Small intestine (tissue), 7 donors: ENCODE data around the gene OR4D1. TPM values are rescaled to one million over a fixed set of nuclear protein-coding genes. Genes with fewer than 3 reads are reported as not detected.

Source experiments
- DNase-seq, 2 donors: peaks; one replicate each; pipeline versions ENCODE4 v3.0.0 to v3.0.0-alpha.2; 2013
- FAIRE-seq: peaks from 2 replicates; lab custom pipeline; 2012; peaks lifted over from hg19 to GRCh38; lab: Jason Lieb, UNC
- H3K27ac ChIP-seq, 3 donors: one replicate each; pipeline ENCODE4 v1.5.1; 2013; ENCODE audit warnings: low read length in 2 of 3, mild to moderate bottlenecking in 2 of 3, control low read depth in 1 of 3, inconsistent platforms in 1 of 3, low read depth in 1 of 3, moderate library complexity in 1 of 3
- H3K27me3 ChIP-seq, 3 donors: one replicate each; pipeline ENCODE4 v1.6.1; 2013; ENCODE audit warnings: low read length in 3 of 3, inconsistent platforms in 1 of 3; ENCODE audit not compliant: control insufficient read depth in 3 of 3, insufficient read depth in 3 of 3
- H3K36me3 ChIP-seq, 3 donors: one replicate each; pipeline ENCODE4 v1.6.1; 2013; ENCODE audit warnings: low read length in 3 of 3, inconsistent platforms in 1 of 3, low read depth in 1 of 3, mild to moderate bottlenecking in 1 of 3, moderate library complexity in 1 of 3; ENCODE audit not compliant: control insufficient read depth in 3 of 3, insufficient read depth in 2 of 3
- H3K4me1 ChIP-seq, 3 donors: one replicate each; pipeline ENCODE4 v1.6.1; 2013; ENCODE audit warnings: low read length in 2 of 3, inconsistent platforms in 1 of 3, low read depth in 1 of 3, mild to moderate bottlenecking in 1 of 3, moderate library complexity in 1 of 3; ENCODE audit not compliant: control insufficient read depth in 3 of 3, insufficient read depth in 2 of 3
- H3K4me3 ChIP-seq, 3 donors: one replicate each; pipeline ENCODE4 v1.5.1; 2013; ENCODE audit warnings: low read length in 3 of 3, control low read depth in 1 of 3, inconsistent platforms in 1 of 3, low read depth in 1 of 3, mild to moderate bottlenecking in 1 of 3, moderate library complexity in 1 of 3
- H3K9me3 ChIP-seq, 2 donors: one replicate each; pipeline ENCODE4 v1.6.1; 2013; ENCODE audit warnings: low read depth in 1 of 2, low read length in 1 of 2; ENCODE audit not compliant: control insufficient read depth in 2 of 2, insufficient read depth in 1 of 2
- WGBS, 3 donors: extraction: QIAGEN DNeasy Blood & Tissue Kit; methylation state at CpG; one replicate each; pipeline ENCODE4 v1.1.7; 2013; 5-methylcytosine and 5-hydroxymethylcytosine counted together
- polyA plus RNA-seq, 4 donors: library from polyadenylated mRNA; stranded (reverse) in 3 of 4; unstranded in 1 of 4; fragments of 200-250 nt in 3 of 4; fragments of 120-200 nt in 1 of 4; gene quantifications; one replicate each; pipeline versions ENCODE4 v1.2.1 to v1.2.3, GENCODE V29; 2013
- donor health status: healthy with polysubstance abuse.
- donor health status: control.
- donor health status: control.
- donor health status: Bipolar disorder and iron deficiency.
- donor health status: healthy.

Gene OR4D1
- polyA plus RNA-seq, 4 donors = 0.03 TPM; not detected in 3

DNA sequence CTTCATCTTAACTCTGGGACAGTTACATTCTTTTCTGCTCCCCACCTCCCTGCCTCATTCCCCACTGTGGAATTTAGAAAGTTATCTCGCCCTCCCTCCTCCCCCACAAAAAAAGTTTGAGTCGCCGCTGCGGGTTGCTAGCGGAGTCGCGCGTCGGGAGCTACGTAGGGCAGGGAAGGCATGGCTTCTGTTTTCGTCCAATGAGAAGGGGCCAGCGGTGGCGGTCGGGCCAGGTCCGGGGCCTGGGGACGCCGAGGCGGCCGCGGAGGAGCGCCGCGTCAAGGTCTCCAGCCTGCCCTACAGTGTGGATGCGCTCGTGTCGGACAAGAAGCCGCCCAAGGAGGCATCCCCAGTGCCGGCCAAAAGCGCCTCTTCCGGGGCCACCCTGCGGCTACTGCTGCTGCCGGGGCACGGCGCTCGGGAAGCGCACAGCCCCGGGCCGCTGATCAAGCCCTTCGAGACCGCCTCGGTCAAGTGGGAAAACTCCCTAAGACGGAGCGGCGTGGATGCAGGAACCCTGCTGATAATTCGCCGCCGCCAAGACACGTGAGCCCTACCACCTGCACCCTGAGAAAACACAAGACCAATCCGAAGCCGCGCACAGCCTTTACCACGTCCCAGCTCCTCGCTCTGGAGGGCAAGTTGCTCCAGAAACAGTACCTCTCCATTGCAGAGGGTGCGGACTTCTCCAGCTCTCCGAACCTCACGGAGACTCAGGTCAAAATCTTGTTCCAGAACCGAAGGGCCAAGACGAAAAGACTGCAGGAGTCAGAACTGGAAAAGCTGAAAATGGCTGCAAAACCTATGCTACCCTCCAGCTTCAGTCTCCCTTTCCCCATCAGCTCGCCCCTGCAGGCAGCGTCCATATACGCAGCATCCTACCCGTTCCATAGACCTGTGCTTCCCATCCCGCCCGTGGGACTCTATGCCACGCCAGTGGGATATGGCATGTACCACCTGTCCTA lies 8.9 kb downstream of the OR4D1 start:
- DNase-seq (peak in 1 of 2 donors; percentile 24), FAIRE-seq (no peak)
- Histone ChIP-seq H3K27ac (no peak overlapping the region), H3K9me3 (no peaks in the 10 kb centered on the region), H3K36me3 (no peaks in the 10 kb centered on the region), H3K4me1 (no peaks in the 10 kb centered on the region), H3K4me3 (peak overlapping the region in 2 of 3 donors; percentile 0 to 38), H3K27me3 (peaks cover 9 to 50% (median 14%) of the 10 kb centered on the region in 3 donors)
- 2 to 9% (median 6%) methylated on average over 63 to 65 of the region's 65 CpGs for WGBS, 3 donors

DNA sequence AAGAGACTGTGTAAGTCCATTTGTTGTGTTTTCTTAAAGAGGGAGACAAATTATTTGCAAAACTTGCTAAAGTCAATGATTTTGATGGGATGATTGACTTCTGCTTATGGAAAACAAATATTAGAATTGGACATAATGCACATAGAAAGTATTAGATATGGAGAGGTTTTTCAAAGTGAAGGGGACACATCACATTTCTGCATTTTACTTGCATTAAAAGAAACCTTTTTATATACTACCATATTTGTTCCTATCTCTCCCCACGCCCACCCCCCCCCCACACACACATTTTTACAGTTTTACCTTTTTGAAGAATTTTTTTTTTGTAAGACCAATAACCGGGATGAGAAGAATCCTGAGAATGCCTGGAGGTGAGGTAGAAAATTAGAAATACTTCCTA lies 10.0 kb downstream of the OR4D1 start:
- no peaks in the 10 kb centered on the region for H3K9me3 ChIP-seq
- no peak overlapping the region for H3K27ac ChIP-seq
- H3K4me1 ChIP-seq = no peaks in the 10 kb centered on the region
- DNase-seq (no peak), FAIRE-seq (no peak)
- H3K36me3 ChIP-seq = no peaks in the 10 kb centered on the region
- H3K27me3 ChIP-seq = peaks cover 9 to 44% (median 16%) of the 10 kb centered on the region in 3 donors
- WGBS, 3 donors = 61 to 77% (median 69%) methylated on average over 2 of the region's 2 CpGs
- H3K4me3 ChIP-seq = no peak overlapping the region

DNA sequence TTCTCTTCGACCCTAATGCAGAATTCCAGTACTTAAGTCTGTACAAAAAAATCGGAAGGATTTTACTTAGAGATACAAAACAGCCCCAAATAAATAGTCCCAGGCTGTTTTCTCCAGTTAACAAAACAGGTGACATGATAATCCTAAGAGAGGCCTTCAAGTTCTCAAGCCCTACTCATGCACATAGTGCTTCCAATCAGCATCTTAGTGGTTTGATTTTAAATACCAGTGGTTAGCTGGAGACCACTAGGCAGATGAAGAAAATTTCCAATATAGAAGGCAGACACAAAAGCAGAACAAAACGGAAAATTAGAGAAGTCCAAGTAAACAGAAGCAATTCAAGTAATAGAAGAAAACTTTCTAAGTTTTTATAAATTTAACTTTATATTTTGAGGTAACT lies 13.4 kb downstream of the OR4D1 start:
- Histone ChIP-seq H3K4me3 (no peak overlapping the region), H3K4me1 (no peaks in the 10 kb centered on the region), H3K9me3 (no peaks in the 10 kb centered on the region), H3K36me3 (no peaks in the 10 kb centered on the region), H3K27ac (no peak overlapping the region), H3K27me3 (peaks cover 0 to 33% (median 13%) of the 10 kb centered on the region in 3 donors)
- WGBS, 3 donors = 65 to 75% (median 65%) methylated on average over 3 of the region's 3 CpGs
- no peak for DNase-seq
- no peak for FAIRE-seq

DNA sequence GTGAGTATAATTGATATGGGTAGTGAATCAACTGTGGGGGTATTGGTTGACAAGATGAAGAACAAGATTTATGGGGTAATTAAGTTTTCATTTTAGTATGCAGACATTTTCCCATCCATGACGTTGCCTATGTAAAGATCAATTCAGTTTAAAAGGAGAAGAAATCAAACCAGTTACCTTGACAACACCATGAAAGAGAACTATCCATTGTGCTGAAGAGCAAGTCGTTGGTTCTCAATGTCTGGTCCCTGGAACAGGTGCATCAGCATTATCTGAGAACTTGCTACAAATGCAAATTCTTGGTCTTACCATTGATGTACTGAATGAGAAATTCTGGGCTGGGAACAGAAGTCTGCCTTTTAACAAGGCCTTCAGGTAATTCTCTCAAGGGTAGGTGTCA lies 17.8 kb downstream of the OR4D1 start:
- WGBS, 3 donors = 6 to 12% (median 11%) methylated on average over 2 of the region's 2 CpGs
- H3K27me3 ChIP-seq = peaks cover 0 to 13% (median 8%) of the 10 kb centered on the region in 3 donors
- FAIRE-seq = no peak

GRCh38 chr17:58166682-58167081 lies 18.5 kb downstream of the OR4D1 start, which contains the start of gene OR4D2:
Gene OR4D2 (plus strand): TSS chr17:58166982. CDS start chr17:58169656, 2,674 bp downstream.
- H3K27ac ChIP-seq = no peak within 1 kb of the TSS
- FAIRE-seq = no peak
- no peaks in the 10 kb centered on the region for H3K36me3 ChIP-seq
- H3K4me1 ChIP-seq = no peaks in the 10 kb centered on the region
- peaks cover 0 to 13% (median 8%) of the 10 kb centered on the region in 3 donors for H3K27me3 ChIP-seq
- H3K4me3 ChIP-seq = no peak within 1 kb of the TSS
- H3K9me3 ChIP-seq = no peaks in the 10 kb centered on the region
- 63 to 65% (median 64%) methylated on average over 6 of the region's 6 CpGs for WGBS, 3 donors
- DNase-seq = no peak

More for the DNA sequence above, 17.8 kb downstream of the OR4D1 start:
- H3K9me3 ChIP-seq = no peaks in the 10 kb centered on the region
- no peak overlapping the region for H3K27ac ChIP-seq
- no peaks in the 10 kb centered on the region for H3K4me1 ChIP-seq
- H3K36me3 ChIP-seq = no peaks in the 10 kb centered on the region
- no peak for DNase-seq
- H3K4me3 ChIP-seq = no peak overlapping the region

DNA sequence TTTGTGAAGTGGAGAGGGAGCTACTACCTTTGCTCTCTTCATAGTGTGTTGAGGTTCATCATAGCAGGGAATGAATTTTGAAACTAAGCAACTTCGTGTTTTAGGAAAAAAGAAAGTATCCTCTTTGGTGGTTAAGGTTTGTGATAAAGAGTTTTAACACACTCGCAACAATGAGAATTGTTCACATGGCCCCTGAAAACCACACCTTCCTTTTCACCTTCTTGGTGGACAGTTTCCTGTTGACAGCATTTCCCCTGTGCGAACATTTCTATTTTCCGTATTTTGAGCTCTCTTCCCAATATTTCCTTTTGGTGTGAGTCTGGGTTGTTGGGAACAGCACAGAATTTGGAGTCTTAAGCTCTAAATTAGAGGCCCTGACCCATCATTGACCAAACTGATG lies 22.4 kb downstream of the OR4D1 start:
- H3K9me3 ChIP-seq = no peaks in the 10 kb centered on the region
- H3K27ac ChIP-seq = no peak overlapping the region
- 45 to 64% (median 47%) methylated on average over 4 of the region's 4 CpGs for WGBS, 3 donors
- DNase-seq (no peak), FAIRE-seq (no peak)
- H3K36me3 ChIP-seq = no peaks in the 10 kb centered on the region
- peaks cover 0 to 2% (median 2%) of the 10 kb centered on the region in 3 donors for H3K27me3 ChIP-seq
- H3K4me3 ChIP-seq = no peak overlapping the region
- H3K4me1 ChIP-seq = no peaks in the 10 kb centered on the region

DNA sequence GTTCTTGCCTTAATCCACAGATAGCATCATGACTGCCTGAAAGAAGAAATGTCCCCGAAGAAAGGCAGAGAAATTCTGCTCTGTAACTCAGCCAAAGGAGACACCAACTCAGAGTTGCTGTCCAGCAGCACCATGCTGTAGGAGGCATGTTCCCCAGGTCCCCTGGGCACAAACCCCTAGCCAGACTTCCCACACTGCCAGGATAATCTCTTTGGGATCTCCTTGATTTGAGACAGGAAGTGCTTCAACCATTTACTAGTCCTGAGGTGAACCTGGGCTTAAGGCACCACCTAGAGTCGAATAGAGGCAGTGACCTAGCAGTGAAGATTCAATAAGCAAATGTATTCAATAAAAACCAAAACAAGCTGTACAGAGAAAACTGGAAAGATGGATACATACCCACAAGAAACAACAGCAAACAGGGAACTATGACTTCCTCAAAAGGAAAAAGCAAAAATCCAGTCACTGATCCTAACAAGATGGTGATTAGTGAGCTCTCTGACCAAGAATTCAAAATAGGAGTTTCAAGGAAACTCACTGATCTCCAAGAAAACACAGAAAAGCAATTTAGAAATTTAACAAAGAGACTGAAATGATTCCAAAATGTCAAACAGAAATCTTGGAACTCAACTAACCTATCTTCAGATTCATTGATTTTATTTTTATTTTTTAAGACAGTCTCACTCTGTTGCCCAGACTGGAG lies 24.3 kb downstream of the OR4D1 start:
- no peaks in the 10 kb centered on the region for H3K4me1 ChIP-seq
- no peak overlapping the region for H3K4me3 ChIP-seq
- 38 to 47% (median 42%) methylated on average over 2 of the region's 2 CpGs for WGBS, 3 donors
- H3K27me3 ChIP-seq = peaks cover 0 to 2% (median 2%) of the 10 kb centered on the region in 3 donors
- no peaks in the 10 kb centered on the region for H3K36me3 ChIP-seq
- H3K9me3 ChIP-seq = no peaks in the 10 kb centered on the region
- no peak for FAIRE-seq
- H3K27ac ChIP-seq = no peak overlapping the region
- DNase-seq = peak; percentile 31 to 40

GRCh38 chr17:58174871-58175270 lies 26.7 kb downstream of the OR4D1 start:
- no peak overlapping the region for H3K27ac ChIP-seq
- FAIRE-seq (no peak), DNase-seq (no peak)
- H3K4me1 ChIP-seq = peaks cover 0 to 16% (median 0%) of the 10 kb centered on the region in 3 donors
- no peaks in the 10 kb centered on the region for H3K36me3 ChIP-seq
- no peak overlapping the region for H3K4me3 ChIP-seq
- 41 to 51% (median 46%) methylated on average over 3 of the region's 3 CpGs for WGBS, 3 donors
- no peaks in the 10 kb centered on the region for H3K27me3 ChIP-seq
- no peaks in the 10 kb centered on the region for H3K9me3 ChIP-seq
